ENCODE measurements around the gene CAPN13. TPM values are rescaled to one million over a fixed set of nuclear protein-coding genes. Genes with fewer than 3 reads are reported as not detected.

The CAPN13 gene, protein sequence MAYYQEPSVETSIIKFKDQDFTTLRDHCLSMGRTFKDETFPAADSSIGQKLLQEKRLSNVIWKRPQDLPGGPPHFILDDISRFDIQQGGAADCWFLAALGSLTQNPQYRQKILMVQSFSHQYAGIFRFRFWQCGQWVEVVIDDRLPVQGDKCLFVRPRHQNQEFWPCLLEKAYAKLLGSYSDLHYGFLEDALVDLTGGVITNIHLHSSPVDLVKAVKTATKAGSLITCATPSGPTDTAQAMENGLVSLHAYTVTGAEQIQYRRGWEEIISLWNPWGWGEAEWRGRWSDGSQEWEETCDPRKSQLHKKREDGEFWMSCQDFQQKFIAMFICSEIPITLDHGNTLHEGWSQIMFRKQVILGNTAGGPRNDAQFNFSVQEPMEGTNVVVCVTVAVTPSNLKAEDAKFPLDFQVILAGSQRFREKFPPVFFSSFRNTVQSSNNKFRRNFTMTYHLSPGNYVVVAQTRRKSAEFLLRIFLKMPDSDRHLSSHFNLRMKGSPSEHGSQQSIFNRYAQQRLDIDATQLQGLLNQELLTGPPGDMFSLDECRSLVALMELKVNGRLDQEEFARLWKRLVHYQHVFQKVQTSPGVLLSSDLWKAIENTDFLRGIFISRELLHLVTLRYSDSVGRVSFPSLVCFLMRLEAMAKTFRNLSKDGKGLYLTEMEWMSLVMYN
- not detected for total RNA-seq
- total RNA-seq = 0 reads per million in 2 donors

- Mint-ChIP-seq H3K36me3 (ENCODE audit: low read depth) (no peaks in the 10 kb centered on the region), H3K27me3 (peaks cover 62% of the 10 kb centered on the region), H3K4me3 (no peak within 1 kb of the TSS), H3K4me1 (no peaks in the 10 kb centered on the region), H3K27ac (no peak within 1 kb of the TSS)
- no peaks in the 10 kb centered on the region for H3K9me3 ChIP-seq (ENCODE audit: control insufficient read depth, low read length, poor library complexity, severe bottlenecking)
- ATAC-seq (no peak), DNase-seq (no peak)
These were observed at the start of gene CAPN13 for GRCh38 chr2:30807249-30807648. Gene CAPN13, minus strand, starts transcription at chr2:30807446. Its CDS starts 20,121 bp downstream, at chr2:30787325.

GRCh38 chr2:30847841-30848240 is 40.6 kb upstream of the CAPN13 start:
- peaks cover 21% of the 10 kb centered on the region for H3K27me3 Mint-ChIP-seq
- no peaks in the 10 kb centered on the region for H3K36me3 Mint-ChIP-seq (ENCODE audit: low read depth)
- no peaks in the 10 kb centered on the region for H3K4me1 Mint-ChIP-seq
- H3K4me3 Mint-ChIP-seq = no peak overlapping the region
- H3K27ac Mint-ChIP-seq = no peak overlapping the region
- ATAC-seq (no peak), DNase-seq (no peak)
- peaks cover 5% of the 10 kb centered on the region for H3K9me3 ChIP-seq (ENCODE audit: control insufficient read depth, low read length, poor library complexity, severe bottlenecking)

- Mint-ChIP-seq H3K27ac (no peak overlapping the region), H3K4me1 (no peaks in the 10 kb centered on the region), H3K27me3 (peaks cover 21% of the 10 kb centered on the region), H3K4me3 (no peak overlapping the region), H3K36me3 (ENCODE audit: low read depth) (no peaks in the 10 kb centered on the region)
- peaks cover 5% of the 10 kb centered on the region for H3K9me3 ChIP-seq (ENCODE audit: control insufficient read depth, low read length, poor library complexity, severe bottlenecking)
- ATAC-seq = no peak
- DNase-seq = no peak
These were observed 40.1 kb upstream of the CAPN13 start for GRCh38 chr2:30847329-30847728.

DNA sequence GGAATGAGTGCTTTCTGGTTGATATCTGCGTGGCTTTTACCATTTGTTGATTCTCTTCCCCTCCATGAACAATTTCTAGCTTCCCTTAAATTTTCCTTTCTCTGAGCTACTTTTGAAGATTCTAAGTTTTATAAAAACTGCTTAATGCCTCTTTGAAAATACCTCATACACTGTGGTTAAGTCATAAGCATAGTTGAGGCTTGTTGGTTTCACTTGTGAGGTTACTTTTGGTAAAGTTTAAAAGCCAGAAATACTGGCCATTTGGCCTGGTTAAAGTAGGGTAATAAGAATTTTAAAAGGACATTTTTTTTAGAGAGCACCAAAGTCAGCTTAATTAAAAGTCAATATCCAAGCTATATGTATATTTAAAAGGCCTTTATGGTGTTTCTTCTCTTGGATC is 21.3 kb upstream of the CAPN13 start:
- no peak for ATAC-seq
- H3K36me3 Mint-ChIP-seq (ENCODE audit: low read depth) = no peaks in the 10 kb centered on the region
- H3K9me3 ChIP-seq (ENCODE audit: control insufficient read depth, low read length, poor library complexity, severe bottlenecking) = no peaks in the 10 kb centered on the region
- DNase-seq = no peak
- H3K27me3 Mint-ChIP-seq = peaks cover 3% of the 10 kb centered on the region
- no peaks in the 10 kb centered on the region for H3K4me1 Mint-ChIP-seq
- H3K27ac Mint-ChIP-seq = no peak overlapping the region
- H3K4me3 Mint-ChIP-seq = no peak overlapping the region

- no peaks in the 10 kb centered on the region for H3K36me3 Mint-ChIP-seq (ENCODE audit: low read depth)
- H3K27ac Mint-ChIP-seq = no peak overlapping the region
These were observed 19.7 kb upstream of the CAPN13 start for GRCh38 chr2:30826916-30827315.

DNA sequence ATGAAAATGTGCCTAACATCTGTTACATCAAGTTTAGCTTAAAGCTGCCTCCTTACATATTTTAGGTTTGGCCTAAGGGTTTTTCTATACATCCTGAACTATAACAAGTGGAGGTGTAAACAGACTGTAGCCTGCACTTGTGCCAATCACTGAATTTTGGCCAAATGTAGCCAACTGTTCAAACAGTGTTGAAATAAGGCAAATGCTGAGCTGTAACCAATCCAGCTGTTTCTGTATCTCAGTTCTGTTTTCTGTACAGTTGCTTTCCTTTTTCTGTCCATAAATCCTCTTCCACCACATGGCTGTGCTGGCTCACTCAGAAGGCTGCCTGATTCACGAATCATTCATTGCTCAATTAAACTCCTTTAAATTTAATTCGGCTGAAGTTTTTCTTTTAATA is 19.2 kb upstream of the CAPN13 start:
- no peak overlapping the region for H3K4me3 Mint-ChIP-seq

More at GRCh38 chr2:30826916-30827315, 19.7 kb upstream of the CAPN13 start:
- Mint-ChIP-seq H3K27me3 (peaks cover 9% of the 10 kb centered on the region), H3K4me3 (no peak overlapping the region), H3K4me1 (no peaks in the 10 kb centered on the region)
- no peak for ATAC-seq
- H3K9me3 ChIP-seq (ENCODE audit: control insufficient read depth, low read length, poor library complexity, severe bottlenecking) = no peaks in the 10 kb centered on the region
- no peak for DNase-seq

DNA sequence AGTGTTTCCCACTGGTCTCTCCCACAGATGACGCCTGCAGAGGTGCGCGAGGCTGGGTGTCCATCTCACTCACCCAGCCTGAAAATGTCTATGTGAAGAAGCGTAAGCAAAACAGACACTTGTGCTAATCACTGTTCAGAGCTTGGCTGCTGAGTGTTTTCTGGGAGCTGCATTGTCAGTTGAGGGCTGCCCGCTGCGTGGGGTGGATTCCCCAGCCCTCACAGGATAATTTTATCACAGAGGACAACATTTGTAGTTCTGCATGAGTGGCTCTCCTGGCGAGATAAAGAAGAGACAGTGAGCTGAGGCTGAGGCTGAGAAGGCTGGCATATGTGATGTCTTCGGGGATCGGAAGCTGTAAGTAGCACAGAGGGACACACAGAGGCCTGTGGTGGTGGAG is 16.2 kb upstream of the CAPN13 start:
- no peaks in the 10 kb centered on the region for H3K4me1 Mint-ChIP-seq
- no peak overlapping the region for H3K4me3 Mint-ChIP-seq
- H3K27ac Mint-ChIP-seq = no peak overlapping the region
- H3K36me3 Mint-ChIP-seq (ENCODE audit: low read depth) = no peaks in the 10 kb centered on the region
- H3K27me3 Mint-ChIP-seq = peaks cover 9% of the 10 kb centered on the region
- H3K9me3 ChIP-seq (ENCODE audit: control insufficient read depth, low read length, poor library complexity, severe bottlenecking) = no peaks in the 10 kb centered on the region
- ATAC-seq = no peak
- DNase-seq = no peak

More for the DNA sequence above, 19.2 kb upstream of the CAPN13 start:
- no peak for DNase-seq
- no peaks in the 10 kb centered on the region for H3K9me3 ChIP-seq (ENCODE audit: control insufficient read depth, low read length, poor library complexity, severe bottlenecking)
- peaks cover 9% of the 10 kb centered on the region for H3K27me3 Mint-ChIP-seq
- H3K36me3 Mint-ChIP-seq (ENCODE audit: low read depth) = no peaks in the 10 kb centered on the region
- no peaks in the 10 kb centered on the region for H3K4me1 Mint-ChIP-seq
- no peak overlapping the region for H3K27ac Mint-ChIP-seq
- ATAC-seq = no peak

DNA sequence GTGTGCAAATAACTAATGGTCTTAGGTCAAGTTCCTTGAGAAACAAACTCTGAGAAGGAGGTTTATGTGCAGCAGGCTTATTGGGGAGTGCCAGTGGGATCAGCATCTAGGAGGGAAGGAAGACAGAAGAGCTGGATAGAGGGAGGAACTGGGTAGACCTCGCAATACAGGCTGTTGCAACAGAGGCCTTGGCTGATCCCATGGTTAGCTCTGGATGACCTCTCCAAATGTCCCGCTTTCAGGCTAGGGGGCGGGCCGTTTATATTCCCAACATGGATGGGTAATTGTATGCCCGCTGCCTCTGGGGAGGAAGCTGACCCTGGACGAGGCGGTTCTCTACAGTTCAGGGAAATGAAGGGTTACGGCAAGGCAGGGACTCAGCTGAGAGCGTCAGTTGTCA is 14.7 kb upstream of the CAPN13 start:
- ATAC-seq (no peak), DNase-seq (no peak)
- H3K9me3 ChIP-seq (ENCODE audit: control insufficient read depth, low read length, poor library complexity, severe bottlenecking) = no peaks in the 10 kb centered on the region
- Mint-ChIP-seq H3K4me1 (no peaks in the 10 kb centered on the region), H3K27ac (no peak overlapping the region), H3K27me3 (peaks cover 9% of the 10 kb centered on the region), H3K4me3 (no peak overlapping the region), H3K36me3 (ENCODE audit: low read depth) (no peaks in the 10 kb centered on the region)

DNA sequence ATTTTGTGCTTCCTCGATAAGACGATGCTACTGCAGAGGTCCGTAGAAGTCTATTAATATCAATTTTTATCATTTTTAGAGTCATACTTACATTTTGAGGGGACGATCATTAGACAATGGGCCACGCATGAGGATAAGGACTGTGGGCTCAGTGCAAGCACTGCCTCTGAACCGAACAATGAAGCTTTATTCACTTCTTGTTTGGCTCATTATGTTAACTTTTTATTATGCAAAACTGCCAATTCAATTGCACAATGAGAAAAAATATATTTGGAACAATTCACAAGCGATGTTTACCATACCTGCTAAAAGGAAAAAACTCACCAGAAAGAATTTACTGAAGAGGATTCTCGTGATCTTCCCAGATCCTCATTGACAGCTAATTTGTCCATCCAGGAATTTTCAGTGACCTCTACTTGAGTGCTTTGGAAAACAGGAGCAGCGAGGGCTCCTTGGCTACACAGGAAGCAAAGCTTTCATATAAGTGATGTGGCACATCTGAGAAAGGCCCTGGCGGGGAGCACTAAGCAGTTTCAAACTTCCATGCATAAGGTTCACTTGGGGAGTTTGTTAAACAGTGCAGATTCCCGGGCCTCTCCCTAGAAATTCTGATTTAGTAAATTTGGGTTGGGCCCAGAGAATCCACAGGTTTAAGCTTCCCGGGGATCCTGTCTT is 13.3 kb upstream of the CAPN13 start:
- no peaks in the 10 kb centered on the region for H3K9me3 ChIP-seq (ENCODE audit: control insufficient read depth, low read length, poor library complexity, severe bottlenecking)
- H3K4me3 Mint-ChIP-seq = no peak overlapping the region
- no peak for DNase-seq
- H3K27me3 Mint-ChIP-seq = peaks cover 14% of the 10 kb centered on the region
- no peaks in the 10 kb centered on the region for H3K36me3 Mint-ChIP-seq (ENCODE audit: low read depth)
- H3K4me1 Mint-ChIP-seq = no peaks in the 10 kb centered on the region
- no peak for ATAC-seq
- H3K27ac Mint-ChIP-seq = no peak overlapping the region

- ATAC-seq = no peak
- Mint-ChIP-seq H3K27ac (no peak overlapping the region), H3K27me3 (peaks cover 74% of the 10 kb centered on the region), H3K36me3 (ENCODE audit: low read depth) (no peaks in the 10 kb centered on the region), H3K4me3 (no peak overlapping the region), H3K4me1 (no peaks in the 10 kb centered on the region)
- no peak for DNase-seq
- no peaks in the 10 kb centered on the region for H3K9me3 ChIP-seq (ENCODE audit: control insufficient read depth, low read length, poor library complexity, severe bottlenecking)
These were observed 2.7 kb upstream of the CAPN13 start for GRCh38 chr2:30809938-30810337.

GRCh38 chr2:30808695-30809094 is 1.4 kb upstream of the CAPN13 start:
- ATAC-seq (no peak), DNase-seq (no peak)
- H3K4me3 Mint-ChIP-seq = no peak overlapping the region
- H3K9me3 ChIP-seq (ENCODE audit: control insufficient read depth, low read length, poor library complexity, severe bottlenecking) = no peaks in the 10 kb centered on the region
- H3K27ac Mint-ChIP-seq = no peak overlapping the region
- H3K4me1 Mint-ChIP-seq = no peaks in the 10 kb centered on the region
- peaks cover 67% of the 10 kb centered on the region for H3K27me3 Mint-ChIP-seq
- no peaks in the 10 kb centered on the region for H3K36me3 Mint-ChIP-seq (ENCODE audit: low read depth)

- no peaks in the 10 kb centered on the region for H3K9me3 ChIP-seq (ENCODE audit: control insufficient read depth, low read length, poor library complexity, severe bottlenecking)
- peaks cover 10% of the 10 kb centered on the region for H3K4me1 Mint-ChIP-seq
- DNase-seq (no peak), ATAC-seq (no peak)
- no peak overlapping the region for H3K27ac Mint-ChIP-seq
- peaks cover 2% of the 10 kb centered on the region for H3K36me3 Mint-ChIP-seq (ENCODE audit: low read depth)
- peaks cover 38% of the 10 kb centered on the region for H3K27me3 Mint-ChIP-seq
- H3K4me3 Mint-ChIP-seq = no peak overlapping the region
These were observed 4.0 kb downstream of the CAPN13 start for GRCh38 chr2:30803281-30803680.

DNA sequence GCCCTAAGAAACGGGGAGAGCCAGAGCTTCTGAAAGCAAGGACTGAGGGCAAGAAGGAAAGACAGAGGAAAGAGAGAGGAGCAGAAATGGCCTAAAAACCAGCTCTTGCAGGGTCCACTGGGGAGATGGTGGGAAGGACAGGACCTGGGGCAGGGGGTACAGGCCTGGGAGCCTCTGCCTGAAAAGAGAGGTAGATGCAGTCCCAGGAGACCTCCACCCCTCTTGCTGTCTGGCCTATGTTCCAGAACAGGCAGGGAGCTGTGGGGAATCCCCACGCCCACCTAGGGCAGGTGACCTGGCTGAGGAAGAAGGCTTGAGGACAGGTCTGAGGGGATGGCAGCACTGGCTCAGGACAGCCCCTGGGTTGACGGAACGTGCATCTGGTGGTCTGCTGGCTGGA is 4.6 kb downstream of the CAPN13 start:
- peaks cover 2% of the 10 kb centered on the region for H3K36me3 Mint-ChIP-seq (ENCODE audit: low read depth)
- no peak for ATAC-seq
- H3K4me3 Mint-ChIP-seq = no peak overlapping the region

More for the DNA sequence above, 4.6 kb downstream of the CAPN13 start:
- no peaks in the 10 kb centered on the region for H3K9me3 ChIP-seq (ENCODE audit: control insufficient read depth, low read length, poor library complexity, severe bottlenecking)
- no peak for DNase-seq
- Mint-ChIP-seq H3K27ac (no peak overlapping the region), H3K27me3 (peaks cover 33% of the 10 kb centered on the region), H3K4me1 (peaks cover 13% of the 10 kb centered on the region)
